Stimulated activated CD8-positive, alpha-beta memory T cell treated with anti-CD3 and anti-CD28 coated beads, Interleukin-2, amount 100 ng/mL, for 48 hours (primary cell): Measurements from ENCODE around the gene HBA1.
"Not testable (repeated sequence)": the region's sequence is repeated elsewhere in the genome, so short reads cannot be mapped to it uniquely, and the experiment has no call there.

Experiments
- DNase-seq, 2 donors: peaks; one replicate each; pipeline ENCODE4 v3.0.0-alpha.2; 2020; ENCODE audit warnings: low read depth in 2 of 2

Gene HBA1

GRCh38 chr16:203246-203645 lies 26.8 kb downstream of the HBA1 start:
- no peak for DNase-seq

GRCh38 chr16:204046-204445 lies 27.6 kb downstream of the HBA1 start:
- DNase-seq = not testable (repeated sequence)

DNA sequence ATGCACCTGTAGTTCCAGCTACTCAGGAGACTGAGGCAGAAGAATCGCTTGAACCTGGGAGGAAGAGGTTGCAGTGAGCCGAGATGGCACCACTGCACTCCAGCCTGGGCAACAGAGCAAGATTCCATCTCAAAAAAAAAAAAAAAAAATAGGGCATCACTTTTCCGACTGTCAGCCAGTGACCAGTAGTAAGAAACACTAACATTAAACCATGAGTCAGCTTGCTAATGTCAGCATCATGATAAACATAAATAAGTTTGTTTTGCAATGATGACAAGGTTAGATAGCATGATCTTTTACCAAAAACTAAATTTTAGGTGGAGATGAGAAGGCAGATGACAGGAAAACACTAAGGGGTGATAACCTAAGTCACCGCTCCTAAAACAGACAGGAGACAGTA lies 32.9 kb downstream of the HBA1 start:
- DNase-seq = not testable (repeated sequence)

GRCh38 chr16:211631-212180 lies 35.2 kb downstream of the HBA1 start:
- DNase-seq = not testable (repeated sequence)

DNA sequence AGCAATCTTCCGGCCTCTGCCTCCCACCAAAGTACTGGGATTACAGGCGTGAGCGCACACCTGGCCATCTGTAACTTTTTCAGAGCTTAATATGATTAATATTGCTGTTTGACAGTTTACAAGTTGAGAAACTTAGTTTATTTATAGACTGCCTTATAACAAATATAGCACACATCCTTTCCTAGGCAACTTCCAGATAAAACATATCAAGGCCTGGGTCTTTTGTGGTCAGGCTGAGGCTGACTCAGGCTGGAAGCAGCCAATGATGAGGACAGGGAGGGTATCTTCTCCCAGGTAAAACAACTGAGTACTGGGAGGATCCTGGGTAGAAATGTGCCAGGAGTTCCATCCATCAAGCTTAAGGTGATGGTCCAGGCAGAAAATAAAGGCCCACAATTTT lies 36.5 kb downstream of the HBA1 start:
- no peak for DNase-seq

DNA sequence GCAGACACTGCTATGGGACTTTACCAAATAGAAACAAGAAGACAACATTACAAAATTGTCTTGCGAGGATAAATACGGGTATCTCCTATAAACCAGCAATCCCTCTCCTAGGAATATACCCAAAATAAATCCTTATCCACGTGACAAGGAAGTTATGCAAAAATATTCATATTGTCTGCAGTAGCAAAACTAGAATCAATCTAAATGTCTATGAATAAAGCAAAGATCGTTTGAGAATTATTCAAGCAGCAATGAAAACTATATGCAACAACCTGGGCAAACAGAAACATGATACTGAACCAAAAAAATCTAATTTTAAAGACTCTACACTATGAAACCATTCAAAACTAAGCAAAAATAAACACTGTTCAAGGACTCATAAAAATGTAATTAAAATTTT lies 43.5 kb downstream of the HBA1 start:
- DNase-seq = no peak
